Memory B cell (primary cell): ENCODE measurements around the gene ISYNA1.

Experiments
- ATAC-seq: fragments of 150-1000 bp; cut with Tn5 transposase; 2 replicates; pipeline ENCODE4 v1.10.0; 2021; ENCODE audit warnings: low read depth, mild to moderate bottlenecking, moderate library complexity
- DNase-seq, 2 donors: peaks; one replicate each; pipeline ENCODE4 v3.0.0; 2022; ENCODE audit warnings: low spot score in 2 of 2
- H3K27ac Mint-ChIP-seq: one replicate; pipeline ENCODE4 v1.8.0; 2022; ENCODE audit warnings: mild to moderate bottlenecking, moderate library complexity, mixed read lengths
- H3K27me3 Mint-ChIP-seq: one replicate; pipeline ENCODE4 v1.8.0; 2022; ENCODE audit warnings: mixed read lengths
- H3K36me3 Mint-ChIP-seq: one replicate; pipeline ENCODE4 v1.8.0; 2022; ENCODE audit warnings: mild to moderate bottlenecking, mixed read lengths
- H3K4me1 Mint-ChIP-seq: one replicate; pipeline ENCODE4 v1.8.0; 2022; ENCODE audit warnings: mixed read lengths
- H3K4me3 Mint-ChIP-seq: one replicate; pipeline ENCODE4 v1.8.0; 2022; ENCODE audit warnings: mild to moderate bottlenecking, moderate library complexity, mixed read lengths
- H3K9me3 Mint-ChIP-seq: one replicate; pipeline ENCODE4 v1.8.0; 2022; ENCODE audit warnings: mixed read lengths

Gene ISYNA1

GRCh38 chr19:18427080-18427742, 10.7 kb downstream of the ISYNA1 start:
- peaks cover 26% of the 10 kb centered on the region for H3K4me1 Mint-ChIP-seq

GRCh38 chr19:18426416-18426767, 11.5 kb downstream of the ISYNA1 start:
- no peak for DNase-seq

More at GRCh38 chr19:18427080-18427742, 10.7 kb downstream of the ISYNA1 start:
- Mint-ChIP-seq H3K36me3 (no peaks in the 10 kb centered on the region), H3K27ac (peak overlapping the region; percentile 87), H3K4me3 (no peak overlapping the region), H3K27me3 (no peaks in the 10 kb centered on the region), H3K9me3 (no peaks in the 10 kb centered on the region)
- DNase-seq (no peak), ATAC-seq (no peak)

GRCh38 chr19:18425515-18426415, 12.2 kb downstream of the ISYNA1 start:
- Mint-ChIP-seq H3K27ac (peak overlapping the region; percentile 43), H3K27me3 (no peaks in the 10 kb centered on the region), H3K4me3 (no peak overlapping the region), H3K9me3 (no peaks in the 10 kb centered on the region), H3K36me3 (no peaks in the 10 kb centered on the region), H3K4me1 (peaks cover 36% of the 10 kb centered on the region)
- ATAC-seq = no peak
- no peak for DNase-seq

More at GRCh38 chr19:18426416-18426767, 11.5 kb downstream of the ISYNA1 start:
- H3K36me3 Mint-ChIP-seq = no peaks in the 10 kb centered on the region
- H3K4me3 Mint-ChIP-seq = no peak overlapping the region
- no peaks in the 10 kb centered on the region for H3K9me3 Mint-ChIP-seq
- H3K4me1 Mint-ChIP-seq = peaks cover 32% of the 10 kb centered on the region
- H3K27me3 Mint-ChIP-seq = no peaks in the 10 kb centered on the region
- no peak for ATAC-seq
- H3K27ac Mint-ChIP-seq = peak overlapping the region; percentile 43

GRCh38 chr19:18424890-18425514, 12.9 kb downstream of the ISYNA1 start:
- ATAC-seq = no peak
- Mint-ChIP-seq H3K27me3 (peaks cover 2% of the 10 kb centered on the region), H3K9me3 (no peaks in the 10 kb centered on the region), H3K27ac (no peak overlapping the region), H3K4me1 (peaks cover 38% of the 10 kb centered on the region), H3K36me3 (no peaks in the 10 kb centered on the region), H3K4me3 (no peak overlapping the region)
- no peak for DNase-seq

GRCh38 chr19:18424122-18424889, 13.6 kb downstream of the ISYNA1 start:
- H3K36me3 Mint-ChIP-seq = no peaks in the 10 kb centered on the region
- no peak for DNase-seq

GRCh38 chr19:18423258-18424020, 14.5 kb downstream of the ISYNA1 start:
- Mint-ChIP-seq H3K36me3 (no peaks in the 10 kb centered on the region), H3K4me1 (peaks cover 44% of the 10 kb centered on the region), H3K4me3 (no peak overlapping the region), H3K27ac (no peak overlapping the region), H3K27me3 (peaks cover 3% of the 10 kb centered on the region), H3K9me3 (no peaks in the 10 kb centered on the region)
- no peak for DNase-seq
- ATAC-seq = no peak

More at GRCh38 chr19:18424122-18424889, 13.6 kb downstream of the ISYNA1 start:
- Mint-ChIP-seq H3K27me3 (peaks cover 2% of the 10 kb centered on the region), H3K27ac (no peak overlapping the region), H3K4me1 (peaks cover 38% of the 10 kb centered on the region), H3K4me3 (no peak overlapping the region), H3K9me3 (no peaks in the 10 kb centered on the region)
- ATAC-seq = no peak

GRCh38 chr19:18422530-18423191, 15.3 kb downstream of the ISYNA1 start:
- ATAC-seq = no peak

GRCh38 chr19:18421371-18421959, 16.5 kb downstream of the ISYNA1 start:
- no peak for ATAC-seq
- Mint-ChIP-seq H3K36me3 (no peaks in the 10 kb centered on the region), H3K27ac (no peak overlapping the region), H3K4me1 (peaks cover 58% of the 10 kb centered on the region), H3K4me3 (peak overlapping the region; percentile 41), H3K9me3 (no peaks in the 10 kb centered on the region), H3K27me3 (peaks cover 18% of the 10 kb centered on the region)
- DNase-seq = no peak

More at GRCh38 chr19:18422530-18423191, 15.3 kb downstream of the ISYNA1 start:
- no peak for DNase-seq
- peaks cover 50% of the 10 kb centered on the region for H3K4me1 Mint-ChIP-seq
- H3K36me3 Mint-ChIP-seq = no peaks in the 10 kb centered on the region
- H3K9me3 Mint-ChIP-seq = no peaks in the 10 kb centered on the region
- H3K27me3 Mint-ChIP-seq = peaks cover 10% of the 10 kb centered on the region
- no peak overlapping the region for H3K4me3 Mint-ChIP-seq
- H3K27ac Mint-ChIP-seq = no peak overlapping the region

GRCh38 chr19:18420930-18421329, 17.0 kb downstream of the ISYNA1 start:
- H3K4me1 Mint-ChIP-seq = peaks cover 60% of the 10 kb centered on the region
- no peak for DNase-seq
- H3K27me3 Mint-ChIP-seq = peaks cover 21% of the 10 kb centered on the region

GRCh38 chr19:18419699-18420460, 18.1 kb downstream of the ISYNA1 start:
- H3K4me1 Mint-ChIP-seq = peaks cover 60% of the 10 kb centered on the region
- peak; percentile 20 for ATAC-seq
- H3K36me3 Mint-ChIP-seq = no peaks in the 10 kb centered on the region
- no peak overlapping the region for H3K27ac Mint-ChIP-seq
- no peaks in the 10 kb centered on the region for H3K9me3 Mint-ChIP-seq
- H3K4me3 Mint-ChIP-seq = peak overlapping the region; percentile 68
- DNase-seq = no peak
- H3K27me3 Mint-ChIP-seq = peaks cover 24% of the 10 kb centered on the region

More at GRCh38 chr19:18420930-18421329, 17.0 kb downstream of the ISYNA1 start:
- Mint-ChIP-seq H3K36me3 (no peaks in the 10 kb centered on the region), H3K4me3 (no peak overlapping the region), H3K27ac (no peak overlapping the region), H3K9me3 (no peaks in the 10 kb centered on the region)
- ATAC-seq = no peak

- H3K36me3 Mint-ChIP-seq = no peaks in the 10 kb centered on the region
- peak within 1 kb of the TSS; percentile 75 for H3K4me3 Mint-ChIP-seq
- H3K4me1 Mint-ChIP-seq = peaks cover 59% of the 10 kb centered on the region
- DNase-seq (peak; percentile 68 to 76), ATAC-seq (peak; percentile 79)
- peak within 1 kb of the TSS; percentile 79 for H3K27ac Mint-ChIP-seq
- H3K9me3 Mint-ChIP-seq = no peaks in the 10 kb centered on the region
- peaks cover 27% of the 10 kb centered on the region for H3K27me3 Mint-ChIP-seq
Measured at GRCh38 chr19:18419195-18419698, 18.7 kb downstream of the ISYNA1 start, which contains the start of gene SSBP4. Gene SSBP4 (plus strand): TSS chr19:18419398. CDS start chr19:18419649, 251 bp downstream.
